GM21526 (cell line): ENCODE measurements around the gene RGL4.
"Not testable (repeated sequence)": the region's sequence is repeated elsewhere in the genome, so short reads cannot be mapped to it uniquely, and the experiment has no call there.

Experiments used
- ATAC-seq: cut with Tn5 transposase; IDR thresholded peaks from one replicate; pipeline ENCODE4 v1.9.1; 2021; ENCODE audit warnings: moderate library complexity; ENCODE audit not compliant: unreplicated experiment, low FRiP score

The RGL4 gene, protein sequence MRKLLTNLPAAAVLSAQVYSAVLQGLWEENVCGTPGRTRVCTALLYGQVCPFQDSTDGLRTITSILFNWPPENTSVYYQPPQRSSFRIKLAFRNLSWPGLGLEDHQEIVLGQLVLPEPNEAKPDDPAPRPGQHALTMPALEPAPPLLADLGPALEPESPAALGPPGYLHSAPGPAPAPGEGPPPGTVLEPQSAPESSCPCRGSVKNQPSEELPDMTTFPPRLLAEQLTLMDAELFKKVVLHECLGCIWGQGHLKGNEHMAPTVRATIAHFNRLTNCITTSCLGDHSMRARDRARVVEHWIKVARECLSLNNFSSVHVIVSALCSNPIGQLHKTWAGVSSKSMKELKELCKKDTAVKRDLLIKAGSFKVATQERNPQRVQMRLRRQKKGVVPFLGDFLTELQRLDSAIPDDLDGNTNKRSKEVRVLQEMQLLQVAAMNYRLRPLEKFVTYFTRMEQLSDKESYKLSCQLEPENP

GRCh38 chr22:23690713-23691112 is at the start of gene RGL4:
RGL4 (plus strand) TSS chr22:23691013; CDS start chr22:23692031, 1,018 bp downstream.
- ATAC-seq = no peak

DNA sequence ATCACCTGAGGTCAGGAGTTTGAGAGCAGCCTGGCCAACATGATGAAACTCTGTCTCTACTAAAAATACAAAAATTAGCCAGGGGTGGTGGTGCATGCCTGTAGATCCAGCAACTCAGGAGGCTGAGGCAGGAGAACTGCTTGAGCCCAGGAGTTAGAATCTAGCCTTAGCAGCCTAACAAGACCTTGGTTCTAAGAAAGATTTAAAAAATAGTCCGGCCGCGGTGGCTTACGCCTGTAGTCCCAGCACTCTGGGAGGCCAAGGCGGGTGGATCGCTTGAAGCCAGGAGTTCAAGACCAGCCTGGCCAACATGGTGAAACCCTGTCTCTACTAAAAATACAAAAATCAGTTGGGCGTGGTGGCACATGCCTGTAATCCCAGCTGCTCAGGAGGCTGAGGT is 44.3 kb upstream of the RGL4 start:
- not testable (repeated sequence) for ATAC-seq

- ATAC-seq = no peak
Observed at GRCh38 chr22:23649071-23649501, 41.7 kb upstream of the RGL4 start.

GRCh38 chr22:23651676-23652075 is 39.1 kb upstream of the RGL4 start:
- ATAC-seq = no peak

- ATAC-seq = no peak
Observed at GRCh38 chr22:23652286-23652685, 38.5 kb upstream of the RGL4 start.

DNA sequence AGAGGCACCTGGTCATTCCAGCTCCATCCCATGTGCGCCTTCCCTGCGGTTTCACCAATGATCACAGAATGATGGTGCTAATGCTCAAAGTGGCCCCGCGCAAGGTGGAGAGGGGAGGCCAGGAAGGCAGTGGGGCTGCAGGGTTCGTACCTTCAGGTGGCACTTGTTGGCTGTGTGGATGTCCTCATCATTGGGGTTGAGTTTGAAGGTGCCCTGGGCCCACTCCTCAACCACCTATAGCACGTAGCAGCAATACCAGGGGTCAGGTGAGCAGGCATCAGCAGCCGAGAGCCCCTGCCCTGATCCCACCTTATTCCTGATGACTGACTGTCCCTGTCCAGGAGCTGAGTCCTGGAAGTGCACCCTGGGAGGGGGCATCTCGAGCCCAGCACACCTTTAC is 38.1 kb upstream of the RGL4 start:
- no peak for ATAC-seq

DNA sequence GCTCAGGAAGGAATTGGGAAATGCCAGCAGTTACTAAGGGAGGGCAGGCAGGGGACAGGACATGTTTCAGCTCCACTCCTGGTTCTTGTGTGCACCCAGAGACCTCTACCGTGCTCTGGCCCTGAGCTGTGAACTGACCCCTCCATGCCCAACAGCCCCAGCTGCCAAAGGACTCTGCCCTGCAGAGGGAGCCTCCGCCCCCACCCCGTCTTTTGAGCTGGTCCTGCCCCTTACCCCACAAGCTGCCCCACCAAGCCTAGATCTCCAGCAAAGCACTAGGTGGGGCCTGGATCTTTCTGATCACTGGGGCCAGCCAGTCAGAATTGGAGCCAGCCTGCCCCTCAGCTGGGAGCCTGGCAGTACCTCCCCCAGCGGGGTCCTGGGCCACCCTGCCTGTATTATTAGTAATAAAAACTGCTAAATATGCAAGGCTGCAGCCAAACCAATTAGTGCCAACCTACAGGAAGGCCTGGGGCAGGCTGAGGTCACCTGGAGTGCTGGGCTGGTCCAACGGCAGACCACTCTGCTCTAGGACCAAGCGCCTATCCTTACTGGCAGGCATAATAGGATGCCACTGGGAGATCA is 34.8 kb upstream of the RGL4 start:
- ATAC-seq = no peak

DNA sequence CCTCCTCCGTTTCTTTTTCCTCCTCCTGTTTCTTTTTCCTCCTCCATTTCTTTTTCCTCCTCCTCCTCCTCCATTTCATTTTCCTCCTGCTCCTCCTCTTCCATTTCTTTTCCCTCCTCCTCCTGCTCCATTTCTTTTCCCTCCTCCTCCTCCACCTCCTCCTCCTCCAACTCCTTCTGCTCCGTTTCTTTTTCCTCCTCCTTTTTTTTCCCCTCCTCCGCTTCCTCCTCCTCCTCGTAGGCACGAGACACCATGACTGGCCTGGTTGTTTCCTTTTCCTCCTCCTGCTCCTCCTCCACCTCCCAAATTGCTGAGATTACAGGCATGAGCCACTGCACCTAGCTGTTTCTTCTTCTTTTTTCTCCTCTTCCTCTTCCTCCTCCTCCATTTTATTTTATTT is 33.1 kb upstream of the RGL4 start:
- ATAC-seq = no peak

GRCh38 chr22:23660381-23660780 is 30.4 kb upstream of the RGL4 start:
- ATAC-seq = not testable (repeated sequence)

DNA sequence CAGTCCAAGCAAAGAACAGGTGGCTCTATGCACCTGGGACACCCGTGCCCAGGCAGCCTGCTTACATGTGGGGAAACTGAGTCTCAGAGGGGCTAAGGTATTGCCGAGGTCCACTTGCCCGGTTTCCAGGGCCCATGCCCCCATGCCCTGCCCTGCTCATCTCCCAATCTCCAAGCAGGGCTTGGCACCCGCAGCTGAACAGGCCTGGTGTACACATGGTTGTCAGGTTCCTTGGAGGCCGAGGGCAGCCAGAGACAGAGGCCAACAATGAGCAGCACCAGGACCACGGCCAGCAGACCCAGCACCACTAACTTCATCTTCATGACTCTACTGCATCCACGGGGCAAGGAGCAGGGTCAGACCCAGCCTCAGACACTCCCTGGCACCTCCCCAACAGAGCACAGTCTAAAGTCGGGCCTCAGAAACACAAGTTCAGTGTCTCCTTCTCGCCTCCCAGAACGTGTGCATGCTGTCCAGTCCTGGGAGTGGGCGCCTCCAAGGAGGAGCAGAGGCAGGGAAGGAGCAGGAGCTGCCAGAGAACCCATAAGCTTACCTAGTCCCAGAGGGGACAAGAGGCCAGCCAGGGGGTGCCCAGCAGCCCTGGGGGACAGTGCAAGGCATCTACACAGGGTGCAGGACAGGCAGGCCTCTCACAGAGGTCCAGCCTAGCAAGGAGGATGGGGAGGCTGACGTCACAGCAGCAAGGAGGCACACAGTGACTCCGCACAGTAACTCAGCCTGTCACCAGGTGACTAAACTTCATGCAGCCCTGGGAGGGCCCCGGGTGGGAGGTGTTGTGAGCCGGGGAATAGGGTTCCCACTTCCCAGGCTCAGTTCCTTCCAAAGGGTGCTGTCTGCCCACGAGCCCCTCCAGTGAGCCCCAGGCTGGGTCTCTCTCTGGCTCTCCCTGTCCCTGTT is 20.2 kb upstream of the RGL4 start:
- no peak for ATAC-seq

- ATAC-seq = not testable (repeated sequence)
Observed at GRCh38 chr22:23671387-23671786, 19.4 kb upstream of the RGL4 start.

GRCh38 chr22:23672307-23673049 is 18.3 kb upstream of the RGL4 start:
- ATAC-seq = not testable (repeated sequence)

DNA sequence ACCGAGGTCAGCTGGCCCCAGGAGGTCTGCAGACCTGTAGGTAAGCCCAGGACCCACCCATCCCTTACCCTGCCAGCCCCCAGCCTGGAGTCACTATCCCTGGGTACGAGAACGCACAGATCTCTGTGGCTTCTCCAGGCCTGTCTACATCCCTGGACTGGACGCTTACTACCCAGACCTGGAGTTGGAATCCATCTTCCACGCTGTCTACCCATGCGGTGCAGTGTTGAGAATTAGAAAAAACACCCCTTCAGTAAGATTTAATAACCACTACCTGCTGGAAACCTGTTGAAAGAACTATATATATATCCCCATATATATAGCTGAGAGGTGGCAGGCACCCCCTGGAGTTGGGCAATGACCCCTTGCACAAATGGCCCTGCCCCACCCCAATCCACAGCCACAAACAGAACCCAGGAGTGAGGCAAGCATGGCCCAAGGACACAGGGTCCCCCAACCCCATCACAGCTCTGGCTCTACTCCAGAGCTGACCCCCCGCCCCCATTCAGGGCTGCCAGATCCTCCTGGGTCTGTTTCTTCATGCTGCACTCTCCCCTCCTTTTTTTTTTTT is 17.7 kb upstream of the RGL4 start:
- no peak for ATAC-seq

DNA sequence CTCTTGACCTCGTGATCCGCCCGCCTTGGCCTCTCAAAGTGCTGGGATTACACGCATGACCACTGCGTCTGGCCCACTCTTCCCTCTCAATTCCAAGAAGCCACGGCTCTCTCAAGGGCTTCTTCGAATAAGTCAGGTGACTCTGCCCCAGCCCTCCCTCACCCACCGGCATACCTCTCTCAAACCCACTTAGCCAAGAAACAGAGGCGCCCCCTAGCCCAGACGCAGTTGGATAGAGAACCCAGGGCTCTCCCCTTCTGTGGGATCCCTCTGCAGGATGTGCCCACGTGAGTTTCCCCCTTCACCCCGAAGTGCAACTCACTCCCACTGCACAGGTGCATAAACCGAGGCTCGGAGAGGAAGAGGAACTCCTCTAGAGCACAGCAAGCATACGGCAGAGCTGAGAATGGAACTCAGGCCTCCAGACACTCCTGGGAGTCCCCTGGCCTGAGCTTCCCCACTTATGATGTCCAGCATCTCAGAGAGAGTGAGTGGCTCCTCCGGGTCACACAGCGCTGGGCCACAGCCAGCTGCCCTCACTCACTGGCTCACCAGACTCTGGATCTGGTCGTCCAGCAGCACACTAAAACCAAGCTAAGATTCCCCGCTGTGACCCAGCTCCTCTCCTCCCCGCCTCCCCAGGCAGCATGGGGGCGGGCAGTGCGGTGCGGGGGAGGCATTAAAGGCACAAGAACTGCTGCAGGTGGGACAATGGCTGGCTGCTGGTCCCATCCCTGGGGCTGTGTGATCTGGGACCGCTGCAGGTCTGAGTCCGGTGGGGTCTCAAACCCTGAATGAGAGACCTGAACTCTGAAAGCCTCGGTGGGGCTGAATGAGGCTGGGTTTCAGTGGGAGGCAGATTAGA is 16.8 kb upstream of the RGL4 start:
- ATAC-seq = no peak

DNA sequence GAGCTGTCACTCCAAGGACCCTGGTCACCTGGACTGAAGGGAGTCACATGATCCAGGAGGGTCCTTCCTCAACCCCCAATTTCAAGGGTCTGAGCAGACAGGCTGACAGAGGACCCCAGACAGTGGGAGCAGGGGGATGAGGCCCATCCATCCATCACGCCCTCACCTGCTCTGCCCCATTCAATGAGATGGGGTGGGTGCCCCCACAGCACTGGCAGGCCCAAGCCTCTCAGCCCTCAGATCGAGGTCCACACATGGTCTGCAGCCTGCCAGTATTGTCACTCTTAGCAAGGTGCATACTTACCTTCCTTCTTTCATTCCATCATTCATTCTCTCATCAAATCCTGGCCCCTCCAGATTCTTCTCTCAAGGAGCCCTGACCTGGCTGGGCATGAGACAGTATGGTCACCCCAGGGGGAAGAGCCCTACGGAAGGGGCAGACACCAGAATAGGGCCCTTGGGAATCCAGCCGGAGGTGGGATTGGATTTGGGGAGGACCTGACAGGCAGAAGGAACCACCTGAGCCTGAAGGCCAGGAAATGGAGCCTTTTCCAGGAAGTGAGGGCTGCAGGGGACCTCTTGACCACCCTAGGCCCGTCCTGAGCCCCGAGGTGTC is 15.8 kb upstream of the RGL4 start:
- not testable (repeated sequence) for ATAC-seq

GRCh38 chr22:23675502-23676415 is 15.1 kb upstream of the RGL4 start:
- ATAC-seq = no peak
